ENCODE measurements around the gene ERN1. TPM values are rescaled to one million over a fixed set of nuclear protein-coding genes. Genes with fewer than 3 reads are reported as not detected.

Gene ERN1
- total RNA-seq, 1 experiment from 2014 or later = 79.5 TPM

DNA sequence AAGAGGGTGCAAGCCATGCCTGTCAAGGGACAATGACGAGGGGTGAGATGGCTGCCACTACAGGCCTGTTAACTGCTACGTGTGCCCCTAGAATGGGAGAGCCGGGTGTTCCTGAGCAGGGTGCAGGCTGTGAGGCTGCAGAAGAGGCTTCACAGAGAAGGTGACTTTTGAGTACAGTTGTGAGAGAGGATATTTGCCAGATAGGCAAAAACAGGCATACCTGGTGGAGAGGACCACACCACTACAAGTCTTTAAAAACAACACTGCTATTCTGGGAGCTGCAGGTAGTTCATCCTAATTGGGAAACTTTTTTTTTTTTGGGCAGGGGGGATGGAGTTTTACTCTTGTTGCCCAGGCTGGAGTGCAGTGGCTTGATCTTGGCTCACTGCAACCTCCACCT is 58.8 kb downstream of the ERN1 start:
- H3K9me3 Mint-ChIP-seq (ENCODE audit: unreplicated experiment) = peaks cover 8% of the 10 kb centered on the region

DNA sequence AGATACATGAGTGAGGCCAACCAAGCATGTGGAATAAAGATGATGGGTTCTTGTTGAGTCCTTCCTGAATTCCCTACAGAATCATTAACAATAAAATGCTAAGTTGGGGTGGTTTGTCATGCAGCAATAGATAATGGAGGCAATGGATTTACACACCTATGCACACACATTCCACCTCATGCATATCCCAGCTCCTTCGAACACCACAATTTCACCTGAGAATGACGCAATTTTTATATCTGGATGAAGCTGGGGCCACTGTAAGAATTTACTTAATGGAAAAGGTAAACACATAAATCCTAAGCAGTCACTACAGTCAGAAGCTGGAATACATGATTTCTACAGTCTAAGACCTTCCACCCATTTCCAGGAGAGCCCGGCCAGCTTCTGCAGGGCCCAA is 59.7 kb downstream of the ERN1 start:
- Mint-ChIP-seq H3K4me1 (ENCODE audit: insufficient read depth, unreplicated experiment) (peaks cover 13% of the 10 kb centered on the region), H3K27me3 (ENCODE audit: insufficient read depth, unreplicated experiment) (no peaks in the 10 kb centered on the region), H3K9me3 (ENCODE audit: unreplicated experiment) (peaks cover 8% of the 10 kb centered on the region), H3K27ac (ENCODE audit: low read depth, unreplicated experiment) (no peak overlapping the region), H3K4me3 (ENCODE audit: unreplicated experiment) (no peak overlapping the region), H3K36me3 (ENCODE audit: insufficient read depth, unreplicated experiment) (peaks cover 89% of the 10 kb centered on the region)
- ChIA-PET POLR2A (no interaction called here), CTCF (interaction anchor here (0.5 kb wide), 1 partner anchor 352 kb away, joined by 4 read pairs; no protein-coding TSS in a partner anchor)
- no peak for DNase-seq (ENCODE audit: unreplicated experiment)
- TF ChIP-seq CTCF (IDR thresholded peaks at IDR 0.05; ENCODE audit: unreplicated experiment) = no peak
- intact Hi-C loops (cut with micrococcal nuclease) = no loop called here
- BruUV-seq (replicated peaks) = no TSS peak

More for the DNA sequence above, 58.8 kb downstream of the ERN1 start:
- ChIA-PET CTCF (no interaction called here), POLR2A (no interaction called here)
- Mint-ChIP-seq H3K27me3 (ENCODE audit: insufficient read depth, unreplicated experiment) (no peaks in the 10 kb centered on the region), H3K4me3 (ENCODE audit: unreplicated experiment) (no peak overlapping the region), H3K36me3 (ENCODE audit: insufficient read depth, unreplicated experiment) (peaks cover 87% of the 10 kb centered on the region), H3K4me1 (ENCODE audit: insufficient read depth, unreplicated experiment) (peaks cover 20% of the 10 kb centered on the region), H3K27ac (ENCODE audit: low read depth, unreplicated experiment) (no peak overlapping the region)
- DNase-seq (ENCODE audit: unreplicated experiment) = no peak
- no TSS peak for BruUV-seq (replicated peaks)
- TF ChIP-seq CTCF (IDR thresholded peaks at IDR 0.05; ENCODE audit: unreplicated experiment) = no peak
- intact Hi-C loops (cut with micrococcal nuclease) = no loop called here

DNA sequence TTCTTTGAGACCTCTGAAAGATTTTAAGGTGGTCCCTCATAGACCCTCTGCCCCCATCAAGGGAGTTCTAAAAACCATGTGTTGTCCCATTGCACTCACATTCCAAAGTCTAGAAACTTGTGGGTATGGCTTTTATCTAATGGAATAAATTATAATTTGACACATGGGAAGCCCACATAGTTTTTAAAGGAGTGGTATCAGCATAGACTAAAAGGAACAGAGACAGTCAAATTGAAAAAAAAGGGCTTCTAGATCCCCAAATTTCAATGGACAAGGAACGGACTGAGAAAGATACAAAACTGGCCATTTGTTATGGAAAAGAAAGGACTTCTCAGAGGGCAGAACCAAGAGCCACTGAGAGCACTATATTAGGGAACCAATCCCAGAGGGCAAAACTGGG is 60.8 kb downstream of the ERN1 start:
- intact Hi-C loops (cut with micrococcal nuclease) = no loop called here
- Mint-ChIP-seq H3K27ac (ENCODE audit: low read depth, unreplicated experiment) (no peak overlapping the region), H3K4me1 (ENCODE audit: insufficient read depth, unreplicated experiment) (peaks cover 4% of the 10 kb centered on the region), H3K9me3 (ENCODE audit: unreplicated experiment) (peaks cover 8% of the 10 kb centered on the region), H3K4me3 (ENCODE audit: unreplicated experiment) (no peak overlapping the region), H3K36me3 (ENCODE audit: insufficient read depth, unreplicated experiment) (peaks cover 90% of the 10 kb centered on the region), H3K27me3 (ENCODE audit: insufficient read depth, unreplicated experiment) (no peaks in the 10 kb centered on the region)
- ChIA-PET POLR2A (no interaction called here), CTCF (interaction anchor here (0.6 to 3.3 kb wide), 3 partner anchors 43 to 72 kb away, joined by 3 to 12 read pairs (median 6); no protein-coding TSS in a partner anchor)
- no peak for DNase-seq (ENCODE audit: unreplicated experiment)
- BruUV-seq (replicated peaks) = no TSS peak
- TF ChIP-seq CTCF (IDR thresholded peaks at IDR 0.05; ENCODE audit: unreplicated experiment) = no peak

- no peaks in the 10 kb centered on the region for H3K4me1 Mint-ChIP-seq (ENCODE audit: insufficient read depth, unreplicated experiment)
- no peak overlapping the region for H3K27ac Mint-ChIP-seq (ENCODE audit: low read depth, unreplicated experiment)
- peaks cover 8% of the 10 kb centered on the region for H3K9me3 Mint-ChIP-seq (ENCODE audit: unreplicated experiment)
- intact Hi-C loops (cut with micrococcal nuclease) = no loop called here
- POLR2A ChIA-PET = no interaction called here
- CTCF ChIA-PET = interaction anchor here (0.5 to 3.3 kb wide), 2 partner anchors 66 to 224 kb away, joined by 3 to 12 read pairs; no protein-coding TSS in a partner anchor
- peaks cover 92% of the 10 kb centered on the region for H3K36me3 Mint-ChIP-seq (ENCODE audit: insufficient read depth, unreplicated experiment)
- BruUV-seq (replicated peaks) = no TSS peak
- no peaks in the 10 kb centered on the region for H3K27me3 Mint-ChIP-seq (ENCODE audit: insufficient read depth, unreplicated experiment)
- no peak for DNase-seq (ENCODE audit: unreplicated experiment)
- H3K4me3 Mint-ChIP-seq (ENCODE audit: unreplicated experiment) = no peak overlapping the region
- TF ChIP-seq CTCF (IDR thresholded peaks at IDR 0.05; ENCODE audit: unreplicated experiment) = no peak
Observed at GRCh38 chr17:64067657-64068056, 62.3 kb downstream of the ERN1 start.
